ENCODE measurements around the gene CPXM2.

The CPXM2 gene

GRCh38 chr10:123903621-123904020 lies 12.0 kb upstream of the CPXM2 start:
- no peak for DNase-seq

- DNase-seq, result no peak
These were observed 10.0 kb upstream of the CPXM2 start for GRCh38 chr10:123901621-123902020.

- DNase-seq, result no peak
These were observed 5.5 kb upstream of the CPXM2 start for GRCh38 chr10:123897146-123897545.

- no peak for DNase-seq
These were observed 4.8 kb upstream of the CPXM2 start for GRCh38 chr10:123896246-123896927.

- DNase-seq, result no peak
These were observed 2.0 kb upstream of the CPXM2 start for GRCh38 chr10:123893651-123894050.

GRCh38 chr10:123890756-123891143 lies 857 bp downstream of the CPXM2 start:
- DNase-seq, result no peak

GRCh38 chr10:123890226-123890625 lies 1.4 kb downstream of the CPXM2 start:
- DNase-seq, result no peak

- no peak for DNase-seq
These were observed 1.8 kb downstream of the CPXM2 start for GRCh38 chr10:123889821-123890220.

- DNase-seq, result no peak
These were observed 2.9 kb downstream of the CPXM2 start for GRCh38 chr10:123888751-123889150.

GRCh38 chr10:123888256-123888655 lies 3.4 kb downstream of the CPXM2 start:
- DNase-seq, result no peak

- DNase-seq, result no peak
These were observed 5.3 kb downstream of the CPXM2 start for GRCh38 chr10:123886292-123886691.

- DNase-seq, result no peak
These were observed 6.0 kb downstream of the CPXM2 start for GRCh38 chr10:123885406-123886170.

- peak; percentile 49 for DNase-seq
These were observed 6.7 kb downstream of the CPXM2 start for GRCh38 chr10:123884907-123885381.

GRCh38 chr10:123884351-123884906 lies 7.2 kb downstream of the CPXM2 start:
- DNase-seq, result no peak

- DNase-seq, result no peak
These were observed 7.8 kb downstream of the CPXM2 start for GRCh38 chr10:123883673-123884320.

- peak; percentile 10 for DNase-seq
These were observed 8.7 kb downstream of the CPXM2 start for GRCh38 chr10:123882681-123883445.

- DNase-seq, result no peak
These were observed 9.4 kb downstream of the CPXM2 start for GRCh38 chr10:123882177-123882576.

GRCh38 chr10:123879606-123880257 lies 11.9 kb downstream of the CPXM2 start:
- DNase-seq, result no peak

GRCh38 chr10:123878666-123879303 lies 12.8 kb downstream of the CPXM2 start:
- no peak for DNase-seq

- DNase-seq, result no peak
These were observed 21.3 kb downstream of the CPXM2 start for GRCh38 chr10:123870260-123870659.

GRCh38 chr10:123869020-123869414 lies 22.6 kb downstream of the CPXM2 start:
- no peak for DNase-seq

Measured in NCI-H2171 treated with DMSO at 0.1 percent for 48 hours (cell line).